HG03432 (cell line): ENCODE measurements around the gene PSAP.
"Not testable (repeated sequence)": the region's sequence is repeated elsewhere in the genome, so short reads cannot be mapped to it uniquely, and the experiment has no call there.

Source experiments
- ATAC-seq: cut with Tn5 transposase; IDR thresholded peaks from one replicate; pipeline ENCODE4 v1.9.1; 2021; ENCODE audit warnings: mild to moderate bottlenecking, moderate library complexity; ENCODE audit not compliant: unreplicated experiment

PSAP gene

DNA sequence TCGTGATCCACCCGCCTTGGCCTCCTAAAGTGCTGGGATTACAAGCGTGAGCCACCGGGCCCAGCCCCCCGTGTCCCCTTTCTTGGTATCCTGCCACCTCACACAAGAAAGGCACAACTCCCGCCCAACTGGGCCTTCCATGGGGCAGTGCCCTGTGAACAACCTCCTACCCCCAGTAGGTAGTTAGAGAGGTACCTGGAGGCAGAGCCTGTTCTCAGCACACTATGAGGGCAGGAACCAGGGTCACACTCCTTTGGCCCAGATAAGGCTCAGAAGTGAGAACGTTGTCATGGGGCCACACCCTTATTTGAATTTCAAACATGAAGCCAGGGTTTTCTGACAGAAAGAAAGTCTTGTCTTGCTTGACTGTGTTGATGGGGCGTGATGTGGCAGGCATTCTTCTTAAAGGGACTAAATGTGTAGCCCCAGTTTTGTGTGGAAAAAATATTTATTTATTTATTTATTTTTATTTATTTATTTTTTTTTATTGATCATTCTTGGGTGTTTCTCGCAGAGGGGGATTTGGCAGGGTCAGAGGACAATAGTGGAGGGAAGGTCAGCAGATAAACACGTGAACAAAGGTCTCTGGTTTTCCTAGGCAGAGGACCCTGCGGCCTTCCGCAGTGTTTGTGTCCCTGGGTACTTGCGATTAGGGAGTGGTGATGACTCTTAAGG, 23.8 kb upstream of the PSAP start:
- not testable (repeated sequence) for ATAC-seq

DNA sequence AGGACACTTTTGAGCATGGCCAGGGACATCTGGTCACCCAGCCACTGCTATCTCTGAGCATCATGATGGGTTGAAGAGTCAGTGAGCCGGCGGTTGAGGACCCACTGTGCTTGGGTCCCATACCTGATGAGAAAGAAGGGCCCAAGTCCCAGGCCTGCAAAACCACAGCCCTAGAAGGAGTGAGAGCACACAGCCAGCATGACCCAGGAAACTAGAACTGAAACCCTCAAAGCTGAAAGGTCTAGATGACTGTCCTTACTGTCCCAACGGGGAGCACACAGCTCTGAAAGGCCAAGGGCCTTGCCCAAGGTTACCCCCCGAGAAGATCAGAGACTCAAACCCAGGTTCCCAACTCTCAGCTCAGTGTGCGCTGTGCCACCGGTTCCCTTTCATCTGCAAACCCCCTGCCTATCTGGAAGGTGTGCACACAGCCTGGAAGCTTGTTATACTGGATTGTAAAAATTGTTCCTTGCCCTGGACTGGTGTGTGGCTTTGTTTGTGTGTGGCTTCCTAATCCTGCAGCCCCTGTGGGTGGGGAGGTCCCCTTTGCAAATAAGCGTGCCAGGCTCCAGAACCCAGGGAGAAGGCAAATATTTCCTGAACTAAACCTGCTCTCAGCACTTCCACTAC, 22.6 kb upstream of the PSAP start:
- peak; percentile 94 for ATAC-seq

DNA sequence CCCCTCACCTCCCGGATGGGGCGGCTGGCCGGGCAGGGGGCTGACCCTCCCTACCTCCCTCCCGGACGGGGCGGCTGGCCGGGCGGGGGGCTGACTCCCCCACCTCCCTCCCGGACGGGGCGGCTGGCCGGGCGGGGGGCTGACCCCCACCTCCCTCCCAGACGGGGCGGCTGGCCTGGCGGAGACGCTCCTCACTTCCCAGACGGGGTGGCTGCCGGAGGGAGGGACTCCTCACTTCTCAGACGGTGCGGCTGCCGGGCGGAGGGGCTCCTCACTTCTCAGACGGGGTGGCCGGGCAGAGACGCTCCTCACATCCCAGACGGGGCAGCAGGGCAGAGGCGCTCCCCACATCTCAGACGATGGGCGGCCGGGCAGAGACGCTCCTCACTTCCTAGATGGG, 18.6 kb upstream of the PSAP start:
- not testable (repeated sequence) for ATAC-seq

DNA sequence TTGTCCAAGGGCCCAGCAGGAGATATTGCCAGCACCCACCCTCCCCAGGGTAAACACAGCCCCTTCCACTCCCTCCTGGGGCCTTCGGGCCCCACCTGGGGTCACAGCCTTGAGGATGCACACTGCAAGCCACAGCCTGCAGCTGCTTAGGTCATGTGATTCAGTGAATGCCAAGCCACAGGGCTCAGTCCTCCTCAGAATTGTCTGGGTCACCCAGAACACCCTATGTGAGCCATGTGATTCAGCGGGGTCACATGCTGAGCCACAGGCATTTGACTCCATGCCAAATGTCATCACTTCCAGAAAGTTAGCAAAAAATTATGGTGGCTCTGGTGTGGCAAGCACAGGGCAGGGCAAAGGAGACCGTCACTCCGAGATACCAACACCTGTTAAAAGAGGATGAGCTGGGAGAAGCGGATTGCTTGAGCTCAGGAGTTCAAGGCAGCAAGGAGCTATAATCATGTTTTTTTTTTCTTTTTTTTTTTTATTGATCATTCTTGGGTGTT, 17.2 kb upstream of the PSAP start:
- no peak for ATAC-seq

DNA sequence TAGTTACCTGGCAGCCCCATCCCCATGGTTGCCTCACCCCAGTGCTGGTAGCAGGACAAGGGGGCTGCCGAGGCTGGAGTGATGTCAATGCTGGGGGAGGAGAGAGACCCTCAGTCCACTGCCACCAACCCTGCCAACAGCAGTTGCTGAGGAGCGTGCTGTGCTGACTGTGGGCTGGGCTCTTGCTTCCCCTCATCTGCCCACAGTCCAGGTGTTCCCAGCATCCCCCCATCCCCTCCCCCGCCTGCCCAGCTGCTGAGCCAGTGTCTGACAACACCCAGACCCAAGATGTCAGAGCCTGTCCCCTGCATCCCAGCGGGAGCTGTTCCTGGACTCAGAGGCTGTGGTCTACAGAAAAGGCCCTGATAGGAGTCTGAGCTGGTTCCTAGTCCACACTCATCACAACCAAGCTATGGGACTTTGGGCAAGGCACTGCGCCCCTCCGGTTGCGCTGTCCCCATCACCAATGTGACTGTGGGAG, 14.6 kb upstream of the PSAP start:
- no peak for ATAC-seq

DNA sequence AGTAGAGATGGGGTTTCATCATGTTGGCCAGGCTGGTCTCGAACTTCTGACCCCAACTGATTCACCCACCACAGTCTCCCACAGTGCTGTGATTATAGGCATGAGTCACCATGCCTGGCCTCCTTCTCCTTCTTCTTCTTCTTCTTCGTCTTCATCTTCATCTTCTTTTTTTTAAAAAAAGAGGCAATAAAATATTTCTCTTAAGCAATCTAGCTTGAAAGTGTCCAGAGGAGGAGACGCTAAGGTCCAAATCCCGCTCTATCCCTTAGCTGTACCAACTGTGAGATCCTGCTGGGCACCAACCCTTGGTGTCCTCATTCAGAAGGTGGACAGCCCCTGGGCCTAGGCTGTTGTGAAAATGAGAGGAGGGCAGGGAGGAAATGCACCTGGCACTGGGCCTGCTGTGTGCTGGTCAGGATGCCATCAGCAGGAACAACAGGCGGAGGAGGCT, 13.9 kb upstream of the PSAP start:
- no peak for ATAC-seq

DNA sequence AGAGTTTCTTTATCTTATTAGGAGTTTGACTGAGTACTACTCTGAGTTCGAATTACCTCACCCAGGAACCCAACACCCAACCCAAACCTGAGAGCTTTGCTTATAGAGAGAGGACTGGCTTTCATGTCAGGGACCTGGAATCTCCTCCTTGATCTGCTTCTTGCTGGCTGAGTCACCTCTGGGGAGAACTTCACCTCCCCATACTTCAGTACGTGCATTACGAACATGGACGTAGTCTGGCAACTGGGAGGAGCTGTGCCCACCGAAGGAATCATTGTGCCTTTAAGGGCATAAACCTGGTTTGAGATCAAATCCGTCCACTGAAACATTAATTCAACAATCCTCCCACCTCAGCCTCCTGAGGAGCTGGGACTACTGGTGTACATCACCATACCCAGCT, 12.2 kb upstream of the PSAP start:
- no peak for ATAC-seq

DNA sequence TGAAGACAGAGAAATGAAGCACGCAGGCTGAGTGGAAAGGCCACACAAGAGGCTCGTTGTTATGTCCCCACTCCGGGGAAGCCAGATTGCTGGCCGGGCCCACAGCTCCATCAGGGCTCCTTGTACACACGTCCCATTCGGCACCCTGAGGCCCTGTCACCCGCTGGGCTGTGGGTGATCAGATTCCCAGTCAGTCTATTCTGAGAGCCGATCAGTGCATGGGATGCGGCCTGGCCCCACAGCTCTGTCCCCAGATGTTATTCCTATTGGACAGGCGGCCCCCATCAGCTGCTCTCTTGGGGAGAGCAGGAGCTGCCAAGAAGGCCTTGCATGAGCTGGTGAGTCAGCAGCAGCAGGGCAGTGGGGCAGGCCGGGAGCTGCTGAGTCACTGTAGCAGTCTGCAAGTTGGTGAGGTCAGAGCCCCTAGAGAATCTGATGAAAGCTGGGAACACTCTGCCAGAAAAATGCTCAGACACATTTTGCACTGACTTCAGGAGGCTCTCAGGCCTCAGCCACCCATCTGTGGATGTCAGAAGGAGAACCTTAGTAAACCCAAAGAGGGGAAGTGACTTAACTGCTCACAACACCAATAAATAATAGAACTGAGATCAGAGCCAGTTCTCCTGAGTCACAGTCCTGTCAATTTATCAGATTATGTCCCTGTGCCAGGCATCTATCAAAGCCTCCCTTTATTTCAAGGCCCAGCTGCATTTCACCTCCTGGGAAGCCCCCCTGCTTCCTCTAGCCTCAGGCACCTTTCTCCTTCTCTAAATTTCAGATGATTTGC, 9.4 kb upstream of the PSAP start:
- ATAC-seq = peak; percentile 79

DNA sequence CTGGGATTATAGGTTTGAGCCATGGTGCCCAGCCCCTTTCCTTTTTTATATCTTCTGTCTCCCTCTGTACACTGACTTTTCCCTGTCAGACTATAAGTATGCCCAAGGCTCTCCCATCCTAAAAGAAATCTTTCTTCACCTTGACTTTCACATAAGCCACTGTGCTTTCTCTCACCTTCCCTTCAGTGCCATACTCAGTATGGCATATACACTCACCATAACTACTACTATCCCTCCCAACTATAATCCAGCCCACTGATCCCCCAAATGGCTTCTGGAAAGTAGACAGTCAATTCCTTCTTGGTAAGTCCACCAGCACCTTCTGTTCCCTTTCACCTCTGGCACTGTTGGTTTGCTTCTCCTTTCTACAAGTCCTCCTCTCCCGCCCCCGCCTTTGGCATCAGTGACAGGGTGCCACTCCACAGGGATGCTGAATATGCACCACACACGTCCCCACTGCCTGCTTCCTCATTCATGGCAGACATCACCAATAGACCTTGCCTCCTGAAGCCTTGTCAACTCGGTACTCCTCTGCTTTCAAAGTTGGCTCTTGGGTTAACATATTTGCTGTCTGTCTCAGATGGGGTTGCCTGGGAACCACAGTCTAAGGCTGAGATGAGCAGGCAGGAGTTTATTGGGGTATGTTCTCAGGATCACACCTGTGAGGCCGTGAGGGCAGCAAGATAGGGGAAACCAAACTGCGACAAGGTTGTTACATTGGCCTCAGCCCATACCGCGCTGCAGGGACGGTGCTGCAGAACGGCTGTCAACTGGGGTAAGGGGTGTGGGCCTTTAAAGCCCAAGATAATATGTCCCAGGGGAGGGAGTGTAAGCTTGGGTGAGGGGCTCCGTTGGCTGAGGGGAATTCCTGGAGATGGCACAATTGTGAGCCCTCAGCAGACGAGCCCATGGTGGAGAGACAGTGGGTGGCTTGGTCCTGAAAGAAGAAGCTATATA, 7.2 kb upstream of the PSAP start:
- no peak for ATAC-seq

DNA sequence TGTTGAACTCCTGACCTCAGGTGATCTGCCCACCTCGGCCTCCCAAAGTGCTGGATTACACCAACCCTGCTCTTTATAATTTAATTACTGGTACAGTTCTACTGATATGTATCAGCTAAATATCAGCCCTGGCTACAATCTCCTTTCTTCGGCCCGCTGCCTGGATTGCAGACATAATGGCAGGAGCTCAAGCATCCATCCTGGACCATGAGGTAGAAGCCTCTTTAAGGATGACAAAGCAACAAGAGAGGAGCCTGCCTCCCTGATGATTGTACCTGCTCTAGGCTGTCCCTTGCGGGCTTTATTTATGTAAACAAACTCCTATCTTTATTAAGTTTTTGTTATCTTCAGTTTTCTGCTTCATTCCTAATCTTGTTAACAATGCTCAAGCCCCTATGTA, 5.6 kb upstream of the PSAP start:
- ATAC-seq = no peak

DNA sequence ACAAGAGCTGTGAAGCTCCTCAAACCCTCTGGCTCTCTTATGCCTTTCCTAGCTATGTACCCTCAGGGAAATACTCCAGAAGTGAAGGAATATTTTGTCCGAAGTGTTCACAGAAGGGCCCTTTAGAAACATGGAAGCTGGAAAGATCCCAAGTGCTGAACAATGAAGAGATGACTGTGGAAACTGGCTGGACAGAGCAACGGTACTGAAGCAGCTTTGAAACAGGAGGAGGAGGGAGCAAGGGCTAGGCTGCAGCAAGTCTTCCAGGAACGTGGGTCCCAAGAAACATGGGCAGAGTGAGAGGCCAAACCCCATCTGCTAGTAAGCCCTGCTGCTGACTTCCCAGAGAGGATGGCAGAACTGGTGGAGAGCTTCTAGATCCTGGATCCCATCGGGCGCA, 3.0 kb upstream of the PSAP start:
- ATAC-seq = no peak

DNA sequence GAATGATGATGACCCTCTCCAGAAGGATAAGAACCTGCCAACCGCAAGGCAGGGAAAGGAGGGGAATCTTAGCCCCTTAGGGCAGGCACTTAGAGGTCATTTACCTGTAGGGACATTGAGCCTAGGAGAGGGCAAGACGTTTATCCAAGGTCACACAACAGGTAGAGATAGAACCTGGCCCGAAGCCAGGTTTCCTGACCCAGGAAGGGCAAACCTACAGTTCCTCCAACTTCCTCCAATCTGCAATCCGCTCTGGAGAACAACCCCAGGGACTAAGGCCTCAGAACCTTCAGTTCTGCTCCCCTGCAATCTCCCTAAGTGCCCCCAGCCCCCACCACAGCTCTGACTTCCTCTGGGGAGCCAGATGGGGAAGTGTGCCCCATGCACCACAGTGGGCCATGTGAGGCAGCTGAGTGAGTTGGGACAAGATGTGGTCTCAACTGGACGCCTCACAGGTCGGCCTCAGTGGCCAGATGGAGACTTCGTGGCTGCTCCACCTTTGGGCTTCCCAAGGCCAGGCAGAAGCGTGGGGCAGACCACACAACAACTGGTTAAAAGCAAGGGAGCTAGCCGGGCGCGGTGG, 1.4 kb upstream of the PSAP start:
- ATAC-seq = no peak

DNA sequence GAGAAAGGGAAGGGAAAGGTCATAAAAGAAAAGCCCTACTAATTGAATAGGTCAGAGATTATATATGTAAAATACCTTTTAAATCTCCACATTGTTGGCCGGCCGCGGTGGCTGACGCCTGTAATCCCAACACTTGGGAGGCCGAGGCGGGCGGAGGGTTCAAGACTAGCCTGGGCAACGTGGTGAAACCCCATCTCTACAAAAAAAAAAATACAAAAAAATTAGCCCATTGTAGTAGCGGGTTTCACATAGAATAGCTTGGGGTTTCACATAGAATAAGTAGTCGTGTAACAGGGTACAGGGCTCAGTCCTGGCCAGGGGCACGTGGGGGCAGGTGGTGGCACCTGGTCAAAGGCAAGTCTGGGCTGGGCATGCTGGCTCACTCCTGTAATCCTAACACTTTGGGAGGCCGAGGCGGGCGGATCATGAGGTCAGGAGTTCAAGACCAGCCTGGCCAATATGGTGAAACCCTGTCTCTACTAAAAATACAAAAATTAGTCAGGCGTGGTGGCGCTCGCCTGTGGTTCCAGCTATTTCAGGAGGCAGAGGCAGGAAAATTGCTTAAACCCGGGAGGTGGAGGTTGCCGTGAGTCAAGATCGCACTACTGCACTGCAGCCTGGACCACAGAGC, 529 bp upstream of the PSAP start:
- ATAC-seq = peak; percentile 27

DNA sequence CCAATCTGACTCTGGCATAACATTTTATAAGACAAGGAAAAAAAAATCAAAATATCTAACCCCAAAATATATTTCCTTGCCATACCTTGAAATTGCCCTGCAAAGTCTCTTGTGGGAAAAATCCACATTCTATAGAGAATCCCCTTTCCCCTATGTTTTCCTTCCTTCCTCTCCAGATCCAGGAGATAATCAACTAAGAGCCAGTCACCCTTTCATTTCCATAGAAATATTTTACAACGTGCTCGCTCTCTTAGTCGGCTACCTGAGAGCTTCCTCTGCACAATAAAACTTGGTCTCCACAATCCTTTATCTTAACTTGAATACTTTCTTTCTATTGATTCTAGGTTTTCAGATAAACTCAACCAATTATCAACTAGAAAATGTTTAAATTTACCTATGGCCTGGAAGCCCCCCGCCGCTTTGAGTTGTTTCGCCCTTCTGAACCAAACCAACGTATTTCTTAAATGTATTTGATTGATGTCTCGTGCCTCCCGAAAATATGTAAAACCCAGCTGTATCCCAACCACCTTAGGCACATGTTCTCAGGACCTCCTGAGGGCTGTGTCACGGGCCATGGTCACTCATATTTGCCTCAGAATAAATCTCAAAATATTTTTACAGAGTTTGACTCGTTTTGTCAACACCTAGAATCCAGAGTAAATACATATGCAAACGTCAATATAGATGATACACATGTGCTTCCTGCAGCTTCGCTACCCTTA, 869 bp downstream of the PSAP start:
- no peak for ATAC-seq

DNA sequence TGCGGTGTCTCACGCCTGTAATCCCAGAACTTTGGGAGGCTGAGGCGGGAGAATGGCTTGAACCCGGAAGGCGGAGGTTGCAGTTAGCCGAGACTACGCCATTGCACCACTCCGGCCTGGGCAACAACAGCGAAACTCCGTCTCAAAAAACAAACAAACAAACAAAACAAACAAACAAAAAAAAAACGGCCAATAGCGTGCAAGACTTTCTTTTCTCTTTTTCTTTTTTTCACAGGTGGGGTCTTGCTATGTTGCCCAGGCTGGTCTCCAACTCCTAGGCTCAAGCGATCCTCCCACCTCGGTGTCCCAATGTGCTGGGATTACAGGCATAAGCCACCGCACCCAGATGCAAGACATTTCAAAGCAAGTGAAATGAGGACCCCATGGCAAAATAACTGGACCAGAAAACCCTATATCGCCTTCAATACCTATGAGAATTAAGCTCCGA, 1.6 kb downstream of the PSAP start:
- no peak for ATAC-seq

DNA sequence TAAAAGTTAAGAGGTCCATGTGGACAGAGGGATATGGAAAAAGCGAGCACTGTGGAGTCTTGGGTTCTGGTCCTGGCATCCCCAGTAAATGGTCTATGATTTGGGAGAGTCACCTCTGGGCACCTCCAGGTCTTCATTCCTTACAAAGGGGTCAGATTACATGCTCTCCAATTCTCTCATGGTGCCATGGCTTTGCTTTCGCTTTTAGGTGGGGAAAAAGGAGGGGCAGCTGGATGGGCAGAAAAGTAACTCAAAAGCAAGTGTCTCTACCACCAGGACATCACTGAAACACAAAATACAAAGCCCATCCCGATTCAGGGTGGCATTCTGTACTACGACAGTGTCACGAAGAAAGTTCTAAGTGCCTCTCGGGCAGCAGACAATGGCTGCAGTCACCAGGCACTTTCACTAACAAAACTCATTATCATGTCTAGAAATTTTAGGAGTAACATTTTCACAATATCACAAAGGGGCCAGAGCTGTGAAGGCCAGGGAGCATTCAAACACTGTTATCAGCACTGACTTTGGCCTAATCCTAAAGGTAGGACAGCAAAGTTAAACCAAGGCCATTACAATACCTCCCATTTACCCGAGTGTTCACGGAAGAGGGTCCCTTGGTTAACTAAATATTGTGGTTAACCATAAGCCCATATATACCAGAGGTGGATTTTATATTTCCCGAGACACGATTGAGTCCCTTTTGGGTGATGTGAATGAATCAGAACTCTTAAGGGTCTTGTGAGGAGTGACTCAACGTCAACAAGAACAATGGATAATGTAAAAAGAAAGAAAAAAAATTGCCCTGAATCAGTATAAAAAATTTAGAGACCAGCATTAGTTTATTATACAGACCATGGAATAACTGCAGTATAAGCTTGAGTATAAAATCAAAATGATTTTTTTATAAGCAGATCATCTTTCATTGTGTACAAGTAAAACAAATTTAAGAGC, 2.5 kb downstream of the PSAP start:
- ATAC-seq = no peak

DNA sequence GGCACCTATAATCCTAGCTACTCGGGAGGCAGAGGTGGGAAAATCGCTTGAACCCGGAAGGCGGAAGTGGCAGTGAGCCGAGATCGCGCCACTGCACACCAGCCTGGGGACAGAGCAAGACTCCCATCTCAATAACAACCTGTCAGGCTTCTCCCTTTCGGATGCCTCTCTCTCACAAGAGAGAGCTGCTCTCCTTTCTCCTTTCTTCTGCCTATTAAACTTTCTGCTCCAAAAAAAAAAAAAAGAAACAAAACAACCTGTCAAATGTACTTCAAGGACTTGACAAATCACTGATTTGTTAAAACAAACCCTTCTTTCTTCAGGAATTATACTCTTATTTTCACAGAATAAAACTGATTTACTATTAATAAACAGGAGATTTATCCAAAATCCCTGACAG, 3.6 kb downstream of the PSAP start:
- no peak for ATAC-seq

DNA sequence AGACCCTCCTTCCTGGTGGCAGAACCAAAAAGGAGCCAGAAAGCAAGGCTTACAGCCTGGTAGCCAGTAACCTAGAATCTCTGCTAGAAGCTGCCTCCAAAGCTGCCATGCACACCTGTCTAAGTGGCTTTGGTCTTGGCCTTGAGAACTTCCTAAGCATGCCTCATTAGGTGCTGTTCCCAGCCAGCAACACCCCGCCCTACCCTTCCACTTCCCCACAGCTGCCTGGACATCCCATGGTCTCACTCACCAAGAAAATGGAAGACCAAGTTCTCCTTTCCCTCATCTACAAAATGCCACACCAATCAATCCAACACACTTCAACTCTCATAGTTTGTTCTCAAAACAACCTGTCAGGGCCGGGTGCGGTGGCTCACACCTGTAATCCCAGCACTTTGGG, 4.2 kb downstream of the PSAP start:
- no peak for ATAC-seq
